Right renal cortex interstitium (tissue), 3 donors: Measurements from ENCODE around the gene ACO2. TPM values are rescaled to one million over a fixed set of nuclear protein-coding genes. Genes with fewer than 3 reads are reported as not detected.
"Not testable (repeated sequence)": the region's sequence is repeated elsewhere in the genome, so short reads cannot be mapped to it uniquely, and the experiment has no call there.

Experiments
- DNase-seq, 3 donors: peaks; one replicate each; pipeline ENCODE4 v3.0.0-alpha.2; 2013; ENCODE audit warnings: low read depth in 3 of 3, low spot score in 2 of 3
- polyA plus RNA-seq, 3 donors: library from polyadenylated mRNA; unstranded; fragments of 120-200 nt; gene quantifications; one replicate each; pipeline ENCODE4 v1.2.1, GENCODE V29; 2013; ENCODE audit not compliant: insufficient read length in 3 of 3

Gene ACO2
- polyA plus RNA-seq, 3 donors: 116 to 135 (median 127) TPM

DNA sequence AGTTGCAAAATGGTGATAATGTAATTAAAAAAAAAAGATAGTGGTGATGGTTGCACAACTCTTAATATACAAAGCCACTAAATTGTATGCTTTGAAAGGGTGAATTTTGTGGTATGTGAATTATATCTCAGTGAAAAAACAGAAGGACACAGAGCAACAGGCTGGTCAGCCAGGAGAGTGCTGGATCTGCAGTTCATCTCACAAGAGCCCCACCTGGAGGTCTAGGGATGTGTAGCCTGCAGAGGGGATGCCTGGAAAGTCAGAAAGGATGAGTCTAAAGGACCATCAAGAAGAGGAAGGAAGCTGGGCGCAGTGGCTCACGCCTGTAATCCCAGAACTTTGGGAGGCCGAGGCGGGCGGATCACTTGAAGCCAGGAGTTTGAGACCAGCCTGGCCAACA lies 66.3 kb downstream of the ACO2 start:
- no peak for DNase-seq

DNA sequence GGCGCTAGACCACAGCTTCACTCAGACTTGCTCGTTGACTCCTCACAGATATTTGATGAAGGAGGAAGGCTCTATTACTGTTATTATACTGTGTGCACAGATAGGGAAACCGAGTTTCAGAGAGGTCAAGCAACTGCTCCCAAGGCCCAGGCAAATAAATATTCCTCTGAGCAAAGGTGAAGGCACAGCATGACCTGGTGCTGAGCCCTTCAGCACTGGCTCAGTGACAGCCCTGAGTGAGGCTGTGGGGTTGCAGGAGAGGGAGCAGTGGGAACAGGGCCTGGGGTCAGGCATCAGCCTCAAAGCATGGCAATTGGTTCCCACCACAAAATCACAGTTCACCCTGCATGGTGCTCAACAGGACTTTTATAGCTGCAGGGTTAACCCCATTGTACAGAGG lies 68.3 kb downstream of the ACO2 start:
- no peak for DNase-seq

DNA sequence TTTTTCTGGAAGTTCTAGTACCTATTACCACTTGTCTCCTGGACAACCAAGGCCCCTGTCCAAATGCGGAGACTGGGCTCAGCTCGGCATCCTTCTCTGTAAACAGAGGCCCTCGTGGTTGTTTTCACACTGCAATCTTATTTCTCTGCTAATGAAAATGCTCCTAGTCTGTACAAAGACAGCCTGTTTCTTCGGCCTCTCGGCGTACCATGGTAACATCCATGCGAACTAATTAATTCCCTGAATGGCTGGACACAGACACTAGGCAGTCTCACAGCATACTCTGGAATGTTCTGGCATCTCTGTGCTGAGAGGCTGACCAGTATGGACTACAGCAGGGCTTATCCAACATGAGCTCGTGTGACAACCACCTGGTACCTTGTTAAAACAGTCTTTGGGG lies 69.7 kb downstream of the ACO2 start:
- no peak for DNase-seq

DNA sequence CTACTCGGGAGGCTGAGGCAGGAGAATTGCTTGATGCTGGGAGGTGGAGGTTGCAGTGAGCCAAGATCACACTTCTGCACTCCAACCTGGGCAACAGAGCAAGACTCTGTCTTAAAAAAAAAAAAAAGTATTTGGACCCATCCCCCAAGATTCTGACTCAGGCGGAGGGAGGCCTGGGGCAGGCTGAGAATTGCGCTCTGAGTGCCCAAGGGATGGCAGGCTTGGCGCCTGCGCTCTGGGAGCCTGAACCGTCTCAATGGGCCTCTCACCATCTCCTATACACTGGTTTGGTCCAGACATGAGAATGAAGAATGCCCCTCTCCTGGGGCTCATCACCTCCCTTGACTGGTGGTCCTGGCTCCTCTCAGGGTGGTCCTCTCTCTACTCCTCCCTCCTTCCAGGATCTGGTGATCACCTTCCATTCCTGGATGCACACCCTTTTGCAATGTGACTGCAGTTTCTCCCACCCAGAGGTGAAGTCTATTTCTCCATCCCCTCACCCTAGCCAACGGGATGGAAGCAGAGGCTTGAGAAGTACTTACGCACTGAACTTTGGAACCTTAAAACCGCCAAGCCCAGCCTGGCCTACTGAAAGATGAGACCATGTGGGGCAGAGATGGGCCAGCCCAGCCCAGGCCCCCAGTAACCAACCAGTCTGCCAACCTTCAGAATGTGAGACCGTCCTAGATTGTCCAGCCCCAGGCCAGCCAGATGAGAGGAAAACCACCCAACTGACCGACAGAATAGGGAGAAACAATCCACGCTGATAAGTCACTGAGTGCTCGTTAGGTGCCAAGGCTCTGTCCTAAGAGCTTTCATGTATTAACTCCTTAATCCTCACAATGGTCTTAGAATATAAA lies 70.5 kb downstream of the ACO2 start:
- no peak for DNase-seq

DNA sequence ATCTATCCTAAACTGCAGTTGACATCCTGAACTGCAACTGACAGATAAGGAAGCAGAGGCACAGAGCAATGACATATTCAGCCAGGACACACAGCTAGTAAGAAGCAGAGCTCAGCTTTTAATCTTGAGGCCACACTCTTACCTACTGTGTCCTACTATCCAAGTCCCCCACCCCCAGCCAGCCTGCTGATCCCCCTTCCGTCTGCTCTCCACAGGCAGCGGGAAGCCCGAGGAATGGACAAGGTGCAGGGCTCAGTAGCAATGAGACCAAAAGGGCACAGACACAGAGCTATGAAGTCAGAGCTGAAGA lies 71.0 kb downstream of the ACO2 start:
- DNase-seq: no peak

DNA sequence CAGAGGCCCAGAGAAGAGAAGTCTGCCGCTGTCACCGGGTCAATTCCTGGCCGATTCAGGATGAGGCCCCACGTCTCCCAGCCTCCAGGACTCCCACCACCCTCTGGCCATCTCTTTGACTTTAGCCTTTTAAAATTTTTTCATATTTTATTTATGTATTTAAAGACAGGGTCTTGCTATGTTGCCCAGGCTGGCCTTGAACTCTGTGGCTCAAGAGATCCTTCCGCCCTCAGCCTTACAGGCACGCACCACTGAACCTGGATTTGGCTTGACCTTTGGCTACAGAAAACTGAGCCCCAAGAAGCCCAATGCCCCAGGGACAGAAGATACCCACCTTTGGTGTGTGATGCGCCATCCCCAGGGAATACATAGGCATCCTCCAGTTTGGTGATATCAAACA lies 71.4 kb downstream of the ACO2 start:
- DNase-seq: no peak

DNA sequence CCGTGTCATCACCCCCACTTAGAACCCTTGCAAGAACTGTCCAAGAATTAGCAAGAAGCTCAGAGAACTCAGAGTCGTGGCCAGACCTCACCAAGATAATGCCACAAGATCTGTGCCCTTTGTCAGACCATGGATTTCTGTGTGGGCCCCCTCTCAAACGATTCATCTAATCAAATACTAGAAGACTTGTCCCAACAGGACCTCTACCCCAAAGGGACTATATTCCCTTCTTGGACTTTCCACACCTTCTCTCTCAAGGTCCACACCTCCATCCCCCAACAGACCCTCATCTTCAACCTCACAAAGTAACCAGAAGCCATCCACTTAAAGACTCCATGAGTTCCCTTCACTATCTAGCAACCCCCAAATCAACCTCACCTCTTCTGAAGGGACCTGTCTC lies 72.6 kb downstream of the ACO2 start:
- DNase-seq: no peak

DNA sequence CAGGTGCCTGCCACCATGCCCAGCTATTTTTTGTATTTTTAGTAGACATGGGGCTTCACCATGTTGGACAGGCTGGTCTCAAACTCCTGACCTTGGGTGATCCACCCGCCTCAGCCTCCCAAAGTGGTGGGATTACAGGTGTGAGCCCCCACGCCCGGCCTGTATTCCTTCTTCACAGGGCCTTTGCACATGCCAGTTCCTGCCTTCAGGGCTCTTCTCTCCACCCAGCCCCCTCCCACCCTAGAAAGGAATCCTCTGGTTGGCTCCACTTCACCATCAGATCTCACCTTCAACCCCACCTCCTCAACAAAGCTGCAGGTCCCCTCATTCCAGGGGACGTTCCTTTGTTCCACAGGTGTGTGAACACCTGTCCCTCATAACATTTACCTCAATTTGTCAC lies 73.3 kb downstream of the ACO2 start:
- DNase-seq: no peak

DNA sequence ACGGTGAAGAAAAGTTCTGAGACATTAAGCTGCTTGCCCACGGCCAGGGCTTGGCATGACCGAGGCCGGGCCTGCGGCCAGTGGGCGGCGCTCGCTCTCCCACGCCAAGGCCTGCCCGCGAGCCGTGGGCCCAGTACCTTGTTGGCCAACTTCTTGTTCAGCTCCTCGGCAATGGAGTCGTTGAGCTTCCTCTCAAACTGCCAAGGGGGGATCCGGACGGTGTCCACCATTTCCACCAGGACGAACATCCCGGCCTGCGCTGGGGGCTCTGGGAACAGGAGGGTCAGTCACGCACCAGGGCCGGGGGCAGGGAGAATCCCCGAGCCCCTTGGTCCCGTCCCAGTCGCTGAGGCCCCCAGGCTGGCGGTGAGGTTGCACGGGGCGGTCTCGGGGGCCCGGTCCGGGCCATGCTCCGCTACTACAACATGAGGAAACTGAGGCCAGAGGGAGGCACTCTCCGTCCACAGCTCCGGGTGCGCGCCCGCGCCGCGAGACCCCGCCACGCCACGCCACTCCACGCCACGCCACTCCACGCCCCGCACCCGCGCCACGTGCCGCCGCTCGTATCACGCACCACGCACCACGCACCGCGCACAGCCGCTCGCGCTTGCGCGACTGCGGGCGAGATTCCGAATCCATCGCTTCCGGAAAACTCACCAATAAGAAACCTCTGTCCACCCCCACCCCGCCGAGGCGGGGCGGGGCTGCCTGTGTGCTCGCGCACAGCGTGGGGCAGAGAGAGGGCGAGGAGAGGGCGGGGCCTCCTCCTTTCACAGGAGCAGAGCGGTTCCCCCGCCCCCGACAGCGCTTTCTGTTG lies 75.1 kb downstream of the ACO2 start, which contains the start of gene POLR3H:
Gene POLR3H, minus strand, starts transcription at position 617 of the 817 bp plus-strand sequence. Its CDS starts 369 bp downstream, at position 248.
- peak; percentile 94 to 97 (median 95) for DNase-seq

DNA sequence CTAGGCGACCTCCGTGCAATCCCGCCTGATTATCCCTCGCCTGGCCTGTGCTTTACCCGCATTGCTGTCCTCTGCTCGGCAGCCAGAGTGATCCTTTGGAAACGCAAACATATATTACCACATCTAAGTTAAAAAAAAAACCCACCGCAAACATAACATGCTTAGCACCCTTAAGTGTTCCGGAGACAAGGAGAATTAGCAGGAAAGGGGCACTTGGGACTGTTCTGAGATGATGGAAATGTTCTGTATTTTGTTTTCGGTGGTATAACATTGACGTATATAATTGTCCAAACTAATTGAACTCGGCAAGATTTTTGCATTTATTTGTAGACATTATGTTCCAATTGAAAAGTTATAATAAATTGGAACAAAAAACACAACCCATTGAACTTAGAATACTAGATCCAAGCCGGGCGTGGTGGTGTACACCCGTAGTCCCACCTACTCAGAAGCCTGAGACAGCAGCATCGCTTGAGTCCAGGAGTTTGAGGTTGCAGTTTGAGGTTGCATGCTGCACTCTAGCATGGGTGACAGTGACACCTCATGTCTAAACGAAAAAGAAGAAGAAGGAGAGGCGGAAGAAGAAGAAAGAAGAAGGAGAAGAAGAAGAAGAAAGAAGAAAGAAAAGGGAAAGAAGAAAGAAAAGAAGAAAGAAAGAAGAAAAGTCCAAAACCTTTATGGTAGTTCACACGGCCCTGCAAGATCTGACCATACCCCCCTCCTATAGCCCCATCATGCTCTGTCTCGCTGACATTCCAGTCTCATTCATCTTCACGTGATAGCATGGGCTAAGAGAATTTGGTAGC lies 76.0 kb downstream of the ACO2 start:
- DNase-seq: no peak

DNA sequence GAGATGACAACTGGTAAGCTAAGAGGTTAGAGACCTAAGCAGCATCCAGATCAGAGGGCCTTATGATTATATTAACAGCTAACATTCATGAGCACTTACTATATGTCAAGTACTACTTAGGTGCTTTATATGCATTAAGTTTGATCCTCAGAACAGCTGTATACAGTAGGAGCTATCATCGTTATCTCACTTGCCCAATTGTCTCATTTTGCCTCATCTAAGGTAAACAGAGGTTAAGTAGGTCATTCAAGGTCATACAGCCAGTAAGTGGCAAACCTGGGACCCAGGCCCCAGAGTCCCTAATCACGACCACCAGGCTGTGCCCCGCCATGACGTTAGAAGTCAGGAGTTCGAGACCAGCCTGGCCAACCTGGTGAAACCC lies 79.9 kb downstream of the ACO2 start:
- no peak for DNase-seq

DNA sequence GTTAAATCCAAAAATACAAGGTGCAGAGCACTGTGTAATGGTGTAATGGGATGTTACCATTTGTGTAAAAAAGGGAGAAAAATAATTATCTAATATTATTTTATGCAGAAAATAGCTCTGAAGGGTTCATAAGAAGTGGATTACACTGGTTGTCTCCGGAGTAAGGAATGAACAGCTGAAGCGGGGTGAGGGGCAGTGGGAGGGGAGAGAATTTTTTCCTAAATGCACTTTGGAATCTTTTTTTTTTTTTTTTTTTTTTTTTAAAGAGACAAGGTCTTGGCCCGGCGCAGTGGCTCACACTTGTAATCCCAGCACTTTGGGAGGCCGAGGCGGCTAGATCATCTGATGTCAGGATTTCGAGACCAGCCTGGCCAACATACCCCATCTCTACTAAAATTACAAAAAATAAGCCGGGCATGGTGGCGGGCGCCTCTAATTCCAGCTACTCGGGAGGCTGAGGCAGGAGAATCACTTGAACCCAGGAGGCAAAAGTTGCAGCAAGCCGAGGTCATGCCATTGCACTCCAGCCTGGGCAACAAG lies 82.1 kb downstream of the ACO2 start:
- DNase-seq: no peak

DNA sequence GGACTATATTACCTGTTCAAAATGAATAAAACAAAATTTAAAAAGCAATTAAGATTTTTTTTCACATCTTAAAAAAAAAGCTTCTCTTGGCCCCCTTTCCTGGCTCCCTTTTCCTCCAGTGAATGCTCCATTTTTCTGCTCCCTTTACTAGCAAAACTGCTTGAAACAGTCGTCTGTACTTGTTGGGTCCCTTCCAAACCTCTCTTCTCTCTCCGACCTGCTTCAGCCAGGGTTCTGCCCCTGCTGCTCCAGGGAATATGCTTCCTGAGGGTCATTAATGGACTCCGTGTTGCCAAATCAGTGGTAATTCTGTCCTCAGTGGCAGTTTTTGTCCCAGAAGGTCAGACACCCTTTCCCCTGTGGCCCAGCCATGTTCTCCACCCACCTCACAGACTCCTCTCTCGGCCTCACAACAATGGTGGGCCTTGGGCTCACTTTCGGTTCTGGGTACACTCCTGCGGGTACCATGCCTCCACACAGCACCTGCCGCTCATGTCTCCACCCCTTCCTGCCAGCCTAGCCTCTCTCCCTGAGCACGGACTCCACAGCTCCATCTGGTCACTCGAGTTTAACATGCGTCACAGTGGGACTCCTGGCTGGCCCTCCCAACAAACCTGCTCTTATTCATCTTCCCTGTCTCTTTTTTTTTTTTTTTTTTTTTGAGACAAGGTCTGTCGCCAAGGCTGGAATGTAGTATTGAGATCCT lies 83.1 kb downstream of the ACO2 start:
- no peak for DNase-seq

DNA sequence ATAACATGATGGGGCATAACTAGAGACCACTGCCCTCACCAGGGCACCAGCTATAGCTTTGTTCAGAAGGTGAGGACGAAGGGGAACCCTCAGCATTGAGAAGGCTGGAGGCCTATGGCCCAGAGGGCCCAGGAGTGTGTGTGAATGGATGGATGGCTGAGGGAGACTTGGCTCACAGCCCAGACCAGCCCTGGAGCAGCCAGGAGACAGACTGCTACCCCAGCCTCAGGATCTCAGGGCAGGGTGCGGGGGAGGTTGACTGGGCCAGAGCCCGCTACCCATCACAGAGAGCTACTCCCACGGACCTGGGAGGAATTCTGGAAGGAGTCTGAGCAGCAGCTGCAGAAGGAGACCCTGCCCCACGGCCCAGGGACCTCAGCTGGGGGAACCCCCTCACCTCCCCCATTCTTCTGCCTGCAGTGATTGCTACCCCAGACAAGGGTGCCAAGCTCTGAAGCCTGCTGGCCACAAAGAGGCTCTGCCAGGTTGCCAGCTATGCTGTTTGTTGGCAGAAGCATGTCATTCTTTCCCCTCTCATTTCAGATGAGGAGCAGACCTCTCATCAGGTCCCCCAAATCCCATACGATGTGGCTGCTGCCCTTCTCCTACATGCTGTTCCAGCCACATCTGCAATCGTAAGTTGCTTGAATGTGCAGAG lies 86.5 kb downstream of the ACO2 start:
- no peak for DNase-seq

DNA sequence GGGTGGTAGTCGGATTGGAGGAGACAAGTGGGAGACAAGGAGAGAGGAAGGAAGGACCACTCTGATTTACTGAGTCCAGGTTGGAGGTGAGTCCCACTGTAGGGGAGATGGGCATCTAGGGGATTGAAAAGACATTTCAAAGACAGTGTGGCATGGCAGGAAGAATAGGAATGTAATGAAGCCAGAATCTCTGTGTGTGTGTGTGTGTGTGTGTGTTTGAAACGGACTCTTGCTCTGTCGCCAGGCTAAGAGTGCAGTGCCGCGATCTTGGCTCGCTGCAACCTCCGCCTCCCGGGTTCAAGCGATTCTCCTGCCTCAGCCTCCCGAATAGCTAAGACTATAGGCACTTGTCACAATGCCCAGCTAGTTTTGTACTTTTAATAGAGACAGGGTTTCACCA lies 87.6 kb downstream of the ACO2 start:
- no peak for DNase-seq

DNA sequence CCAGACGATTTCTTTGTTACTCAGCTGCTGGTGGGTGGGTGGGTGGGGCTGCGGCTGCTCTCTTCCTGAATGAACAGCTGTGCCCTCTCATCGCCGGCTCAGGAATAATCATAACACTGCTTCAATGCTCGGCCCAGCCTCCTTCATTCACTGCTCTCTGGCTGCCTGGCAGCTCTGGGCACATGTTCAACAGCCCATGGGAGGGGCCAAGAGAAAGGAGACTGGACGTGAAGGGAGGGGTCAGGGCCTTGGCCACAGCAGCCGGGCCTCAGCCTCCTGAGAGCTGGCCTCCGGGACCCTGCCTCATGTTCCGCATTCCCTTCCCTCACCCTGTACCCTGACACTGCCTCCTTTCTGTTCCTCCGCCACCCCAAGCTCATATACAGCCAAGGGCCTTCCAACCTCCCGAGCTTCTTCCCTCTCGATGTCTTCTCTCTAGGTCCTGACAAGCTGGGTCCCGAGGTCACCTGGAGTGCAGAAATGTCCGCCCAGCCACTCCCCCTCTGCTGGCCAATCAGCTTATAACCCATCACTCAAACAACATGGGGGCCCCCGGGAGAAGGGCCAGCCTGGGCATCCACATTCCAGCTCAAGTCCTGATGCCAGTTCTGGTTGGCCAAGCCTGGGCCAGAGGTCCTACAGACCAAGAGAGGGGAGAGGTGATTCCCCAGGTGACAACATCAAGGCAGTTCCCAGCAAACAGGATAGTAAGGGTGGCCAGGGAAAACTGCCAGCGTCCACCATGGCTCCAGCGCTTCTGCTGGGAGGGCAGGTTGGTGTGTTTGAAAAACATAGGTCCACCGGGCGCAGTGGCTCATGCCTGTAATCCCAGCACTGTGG lies 88.7 kb downstream of the ACO2 start:
- DNase-seq: no peak

DNA sequence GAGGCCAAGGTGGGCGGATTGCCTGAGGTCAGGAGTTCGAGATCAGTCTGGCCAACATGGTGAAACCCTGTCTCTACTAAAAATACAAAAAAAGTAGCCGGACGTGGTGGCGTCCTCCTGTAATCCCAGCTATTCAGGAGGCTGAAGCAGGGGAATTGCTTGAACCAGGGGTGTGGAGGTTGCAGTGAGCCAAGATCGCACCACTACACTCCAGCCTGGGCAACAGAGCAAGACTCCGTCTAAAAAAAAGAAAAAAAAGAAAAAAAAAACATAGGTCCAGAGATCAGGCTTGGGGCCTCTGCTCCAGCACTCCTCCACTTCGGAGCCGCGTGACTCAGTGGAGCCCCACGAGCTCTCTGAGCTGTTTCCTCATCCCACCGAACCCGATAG lies 89.3 kb downstream of the ACO2 start:
- not testable (repeated sequence) for DNase-seq

DNA sequence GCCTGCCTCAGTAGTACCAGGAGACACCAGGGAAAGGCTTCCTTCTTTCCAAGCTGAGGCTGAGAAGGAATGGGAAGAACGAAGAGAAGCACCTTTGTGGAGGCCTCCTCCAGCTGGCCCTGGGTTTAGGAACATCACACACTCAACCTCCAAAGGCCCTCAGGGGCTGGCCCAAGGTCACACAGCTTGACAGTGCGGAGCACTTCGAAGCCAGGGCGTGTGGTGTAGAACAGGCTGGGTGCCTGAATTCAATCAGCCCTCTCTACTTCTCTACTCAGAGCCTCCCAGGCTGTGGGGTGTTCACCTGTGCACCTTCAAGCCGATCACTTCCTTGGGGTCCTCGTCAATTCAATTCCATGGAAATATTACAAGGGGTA lies 91.2 kb downstream of the ACO2 start:
- no peak for DNase-seq

DNA sequence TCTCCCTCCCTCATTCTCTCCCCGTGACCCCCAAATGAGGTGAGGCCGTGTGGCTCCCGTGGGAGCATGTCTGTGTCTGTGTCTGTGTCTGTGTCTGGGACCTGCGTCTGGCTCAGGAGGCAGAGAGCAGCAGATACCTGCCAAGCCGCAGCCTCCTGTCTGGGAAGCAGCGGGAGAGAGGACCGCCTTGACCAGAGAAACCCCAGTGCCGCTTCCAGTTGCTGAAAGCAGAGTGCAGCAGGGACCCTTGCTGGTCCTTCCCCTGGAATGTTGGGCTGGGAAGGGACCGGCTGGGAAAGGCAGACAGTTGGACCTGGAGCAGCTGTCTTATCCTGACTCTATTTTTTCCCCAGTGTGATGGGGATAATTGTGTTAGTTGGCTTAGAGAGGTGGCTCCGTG lies 92.4 kb downstream of the ACO2 start:
- no peak for DNase-seq
